Suprapubic skin (tissue), 4 donors: ENCODE measurements around the gene CALM1. TPM values are rescaled to one million over a fixed set of nuclear protein-coding genes. Genes with fewer than 3 reads are reported as not detected.

ENCODE experiments used
- DNase-seq, 2 donors: peaks; one replicate each; pipeline ENCODE4 v3.0.0-alpha.2; 2019; ENCODE audit warnings: low spot score in 2 of 2
- H3K27ac ChIP-seq: fragments of 200-600 bp; sonication (generic); one replicate; pipeline ENCODE4 v1.5.1; 2019
- H3K27me3 ChIP-seq: fragments of 200-600 bp; sonication (generic); one replicate; pipeline ENCODE4 v1.5.1; 2019
- H3K36me3 ChIP-seq: fragments of 200-600 bp; sonication (generic); one replicate; pipeline ENCODE4 v1.5.1; 2019
- H3K4me1 ChIP-seq: fragments of 200-600 bp; sonication (generic); one replicate; pipeline ENCODE4 v1.5.1; 2019
- H3K4me3 ChIP-seq: fragments of 200-600 bp; sonication (generic); one replicate; pipeline ENCODE4 v1.5.1; 2019; ENCODE audit warnings: mild to moderate bottlenecking
- H3K9me3 ChIP-seq: fragments of 200-600 bp; sonication (generic); one replicate; pipeline ENCODE4 v1.5.1; 2019
- EP300 ChIP-seq: sonication (generic); formaldehyde crosslinking; IDR thresholded peaks from one replicate; pipeline ENCODE4 v1.6.1; 2017; ENCODE audit warnings: antibody characterized with exemption
- POLR2A ChIP-seq, 2 donors: fragments of 450-650 bp; IDR thresholded peaks; one replicate each; pipeline ENCODE4 v1.6.1; 2017; ENCODE audit warnings: antibody characterized with exemption in 2 of 2, mild to moderate bottlenecking in 2 of 2, moderate library complexity in 2 of 2
- POLR2AphosphoS5 ChIP-seq, 3 donors: sonication (generic); formaldehyde crosslinking; IDR thresholded peaks; one replicate each; pipeline ENCODE4 v1.6.1; 2017; ENCODE audit warnings: antibody characterized with exemption in 3 of 3
- WGBS: methylation state at CpG from one replicate; pipeline ENCODE4 v1.1.5; 2018; 5-methylcytosine and 5-hydroxymethylcytosine counted together
- total RNA-seq, 4 donors: library from RNA; depleted of rRNA; stranded (reverse); fragments of >200 nt; gene quantifications; one replicate each; pipeline ENCODE4 v1.1.0, GENCODE V29; 2016
- TF ChIP-seq, protein P1 (sequence below), 2 donors: fragments of 200-600 bp in 1 of 2; fragments of 450-650 bp in 1 of 2; sonication (generic) in 1 of 2; IDR thresholded peaks; one replicate each; pipeline ENCODE4 v1.5.1; 2016 to 2019; ENCODE audit warnings: antibody characterized with exemption in 2 of 2, mild to moderate bottlenecking in 1 of 2, moderate library complexity in 1 of 2

CALM1 gene
- 100 to 1,000 TPM; 258 to 369 (median 300) TPM for total RNA-seq

DNA sequence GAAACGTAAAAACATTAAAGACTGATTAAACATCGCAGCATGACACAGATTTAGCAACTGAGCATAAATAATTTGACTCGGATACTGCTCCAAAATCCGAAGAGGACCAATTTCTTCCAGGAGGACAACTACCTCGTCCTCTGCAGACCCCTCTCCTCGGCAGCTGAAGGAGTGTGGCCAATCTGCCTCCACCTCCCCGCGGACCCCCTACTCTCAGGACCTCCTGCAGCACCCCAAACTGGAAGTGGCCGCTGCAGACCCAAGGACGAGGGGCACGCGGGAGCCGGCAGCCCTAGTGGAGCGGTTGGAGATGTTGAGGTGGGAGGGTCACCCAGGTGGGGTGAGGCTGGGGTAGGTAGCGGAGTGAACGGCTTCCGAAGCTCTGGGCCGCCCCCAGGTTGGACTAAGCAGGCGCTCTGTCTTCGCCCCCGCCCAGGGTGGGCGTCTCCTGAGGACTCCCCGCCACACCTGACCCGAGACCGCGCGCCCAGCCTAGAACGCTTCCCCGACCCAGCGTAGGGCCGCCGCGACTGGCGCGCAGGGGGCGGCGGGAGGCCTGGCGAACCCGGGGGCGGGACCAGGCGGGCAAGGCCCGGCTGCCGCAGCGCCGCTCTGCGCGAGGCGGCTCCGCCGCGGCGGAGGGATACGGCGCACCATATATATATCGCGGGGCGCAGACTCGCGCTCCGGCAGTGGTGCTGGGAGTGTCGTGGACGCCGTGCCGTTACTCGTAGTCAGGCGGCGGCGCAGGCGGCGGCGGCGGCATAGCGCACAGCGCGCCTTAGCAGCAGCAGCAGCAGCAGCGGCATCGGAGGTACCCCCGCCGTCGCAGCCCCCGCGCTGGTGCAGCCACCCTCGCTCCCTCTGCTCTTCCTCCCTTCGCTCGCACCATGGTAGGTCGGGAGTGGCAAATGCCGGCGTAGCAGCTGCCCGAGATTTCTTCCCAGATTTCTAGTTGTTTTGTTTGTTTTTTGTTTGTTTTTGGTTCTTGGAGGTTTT, at the start of gene CALM1:
Gene CALM1 (plus strand): TSS at position 689 of the 999 bp plus-strand sequence. CDS start 202 bp downstream, at position 891.
- no peaks in the 10 kb centered on the region for H3K27me3 ChIP-seq
- peak within 1 kb of the TSS; percentile 94 for H3K27ac ChIP-seq
- DNase-seq, result peak; percentile 95 to 96
- H3K36me3 ChIP-seq, result peaks cover 14% of the 10 kb centered on the region
- WGBS, result 1% methylated on average over 26 of the region's 89 CpGs
- peaks cover 40% of the 10 kb centered on the region for H3K4me1 ChIP-seq
- H3K4me3 ChIP-seq, result peak within 1 kb of the TSS; percentile 98
- no peaks in the 10 kb centered on the region for H3K9me3 ChIP-seq
- TF ChIP-seq POLR2AphosphoS5 (IDR thresholded peaks at IDR 0.05) (peak; percentile 98 to 100 (median 99)), EP300 (no peak), POLR2A (IDR thresholded peaks at IDR 0.05) (peak; percentile 99 to 100)
- TF ChIP-seq, protein P1, sequence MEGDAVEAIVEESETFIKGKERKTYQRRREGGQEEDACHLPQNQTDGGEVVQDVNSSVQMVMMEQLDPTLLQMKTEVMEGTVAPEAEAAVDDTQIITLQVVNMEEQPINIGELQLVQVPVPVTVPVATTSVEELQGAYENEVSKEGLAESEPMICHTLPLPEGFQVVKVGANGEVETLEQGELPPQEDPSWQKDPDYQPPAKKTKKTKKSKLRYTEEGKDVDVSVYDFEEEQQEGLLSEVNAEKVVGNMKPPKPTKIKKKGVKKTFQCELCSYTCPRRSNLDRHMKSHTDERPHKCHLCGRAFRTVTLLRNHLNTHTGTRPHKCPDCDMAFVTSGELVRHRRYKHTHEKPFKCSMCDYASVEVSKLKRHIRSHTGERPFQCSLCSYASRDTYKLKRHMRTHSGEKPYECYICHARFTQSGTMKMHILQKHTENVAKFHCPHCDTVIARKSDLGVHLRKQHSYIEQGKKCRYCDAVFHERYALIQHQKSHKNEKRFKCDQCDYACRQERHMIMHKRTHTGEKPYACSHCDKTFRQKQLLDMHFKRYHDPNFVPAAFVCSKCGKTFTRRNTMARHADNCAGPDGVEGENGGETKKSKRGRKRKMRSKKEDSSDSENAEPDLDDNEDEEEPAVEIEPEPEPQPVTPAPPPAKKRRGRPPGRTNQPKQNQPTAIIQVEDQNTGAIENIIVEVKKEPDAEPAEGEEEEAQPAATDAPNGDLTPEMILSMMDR (IDR thresholded peaks at IDR 0.05), result no peak

DNA sequence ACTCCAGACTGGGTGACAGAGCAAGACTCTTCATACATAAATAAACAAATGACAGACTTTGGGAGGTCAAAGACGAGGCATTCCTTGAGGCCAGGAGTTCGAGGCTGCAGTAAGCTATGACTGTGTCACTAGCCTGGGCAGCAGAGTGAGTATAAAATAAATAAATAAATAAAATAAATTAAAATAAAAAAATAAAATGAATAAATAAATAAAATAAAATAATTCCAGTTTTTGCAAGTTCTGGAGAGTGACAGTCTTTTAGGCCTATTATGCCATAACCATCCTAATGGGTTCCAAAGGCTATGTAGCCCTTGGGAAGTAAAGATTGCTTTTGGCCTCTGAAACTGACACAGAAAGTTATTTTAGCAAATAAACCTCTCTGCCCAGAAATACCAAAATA, 48.6 kb upstream of the CALM1 start:
- Histone ChIP-seq H3K27ac (no peak overlapping the region), H3K27me3 (no peaks in the 10 kb centered on the region), H3K4me1 (no peaks in the 10 kb centered on the region), H3K4me3 (no peak overlapping the region), H3K9me3 (no peaks in the 10 kb centered on the region), H3K36me3 (no peaks in the 10 kb centered on the region)
- no peak for DNase-seq
- TF ChIP-seq, protein P1 (IDR thresholded peaks at IDR 0.05), result no peak
- TF ChIP-seq POLR2A (IDR thresholded peaks at IDR 0.05), result no peak
- TF ChIP-seq EP300, result no peak
- TF ChIP-seq POLR2AphosphoS5 (IDR thresholded peaks at IDR 0.05), result no peak
- 89% methylated on average over 2 of the region's 2 CpGs for WGBS

DNA sequence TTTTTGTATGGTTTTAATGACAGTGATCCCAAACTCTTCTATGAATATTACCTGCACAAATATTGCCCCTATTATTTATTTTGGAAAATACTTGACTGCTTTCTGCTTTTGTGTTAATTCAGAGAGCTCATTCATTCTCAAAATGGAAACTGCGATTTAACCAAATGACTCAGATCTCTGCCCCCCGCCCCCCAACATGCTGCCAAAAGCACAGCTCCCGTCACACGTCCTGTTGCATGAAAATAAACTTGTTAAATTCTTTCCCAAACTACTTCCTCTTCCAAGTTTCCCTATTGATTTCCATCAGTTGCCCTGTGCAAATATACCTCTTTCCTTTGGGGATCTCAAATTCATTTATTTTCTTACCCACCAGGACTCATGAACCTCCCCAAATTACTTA, 47.1 kb upstream of the CALM1 start:
- H3K9me3 ChIP-seq, result no peaks in the 10 kb centered on the region
- no peaks in the 10 kb centered on the region for H3K36me3 ChIP-seq
- 30% methylated on average over 4 of the region's 4 CpGs for WGBS

DNA sequence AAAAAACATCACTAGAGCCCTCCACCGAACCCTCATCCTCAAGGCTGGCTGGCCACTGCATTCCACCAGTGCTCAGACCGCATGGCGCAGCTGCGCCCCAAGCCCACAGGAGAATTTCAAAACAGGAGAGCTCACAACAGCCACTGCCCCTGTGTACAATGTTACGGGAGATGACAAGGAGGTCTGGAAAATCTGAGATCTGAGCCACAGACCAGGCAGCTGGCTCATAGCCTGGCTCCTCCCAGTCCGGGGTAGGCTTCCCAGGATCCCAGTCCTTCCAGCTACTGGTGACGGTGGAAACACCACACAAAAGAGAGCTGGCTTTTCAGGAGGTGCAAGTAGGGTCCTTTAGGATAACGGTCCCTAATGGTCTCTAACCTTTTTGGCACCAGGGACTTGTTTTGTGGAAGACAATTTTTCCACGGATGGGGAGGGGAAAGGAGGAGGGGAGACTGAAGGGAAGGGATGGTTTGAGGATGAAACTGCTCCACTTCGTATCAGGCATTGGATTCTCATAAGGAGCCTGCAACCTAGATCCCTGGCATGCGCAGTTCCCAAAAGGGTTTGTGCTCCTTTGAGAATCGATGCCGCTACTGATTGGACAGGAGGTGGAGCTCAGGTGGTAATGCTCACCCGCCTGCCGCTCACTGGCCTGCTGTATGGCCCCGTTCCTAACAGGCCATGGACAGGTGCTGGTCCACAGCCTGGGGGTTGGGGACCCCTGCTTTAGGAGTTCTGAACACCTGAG, 42.1 kb upstream of the CALM1 start:
- Histone ChIP-seq H3K4me1 (no peaks in the 10 kb centered on the region), H3K27ac (no peak overlapping the region), H3K27me3 (peaks cover 5% of the 10 kb centered on the region), H3K36me3 (no peaks in the 10 kb centered on the region), H3K4me3 (no peak overlapping the region), H3K9me3 (no peaks in the 10 kb centered on the region)
- DNase-seq, result no peak
- TF ChIP-seq POLR2A (IDR thresholded peaks at IDR 0.05) (no peak), EP300 (no peak), POLR2AphosphoS5 (IDR thresholded peaks at IDR 0.05) (no peak)
- WGBS, result 81% methylated on average over 13 of the region's 16 CpGs

More for the DNA sequence above, 47.1 kb upstream of the CALM1 start:
- H3K4me3 ChIP-seq, result no peak overlapping the region
- H3K27ac ChIP-seq, result no peak overlapping the region
- TF ChIP-seq, protein P1 (IDR thresholded peaks at IDR 0.05), result no peak
- TF ChIP-seq EP300, result no peak
- no peak for TF ChIP-seq POLR2A (IDR thresholded peaks at IDR 0.05)
- TF ChIP-seq POLR2AphosphoS5 (IDR thresholded peaks at IDR 0.05), result no peak
- no peaks in the 10 kb centered on the region for H3K4me1 ChIP-seq
- H3K27me3 ChIP-seq, result no peaks in the 10 kb centered on the region
- no peak for DNase-seq

DNA sequence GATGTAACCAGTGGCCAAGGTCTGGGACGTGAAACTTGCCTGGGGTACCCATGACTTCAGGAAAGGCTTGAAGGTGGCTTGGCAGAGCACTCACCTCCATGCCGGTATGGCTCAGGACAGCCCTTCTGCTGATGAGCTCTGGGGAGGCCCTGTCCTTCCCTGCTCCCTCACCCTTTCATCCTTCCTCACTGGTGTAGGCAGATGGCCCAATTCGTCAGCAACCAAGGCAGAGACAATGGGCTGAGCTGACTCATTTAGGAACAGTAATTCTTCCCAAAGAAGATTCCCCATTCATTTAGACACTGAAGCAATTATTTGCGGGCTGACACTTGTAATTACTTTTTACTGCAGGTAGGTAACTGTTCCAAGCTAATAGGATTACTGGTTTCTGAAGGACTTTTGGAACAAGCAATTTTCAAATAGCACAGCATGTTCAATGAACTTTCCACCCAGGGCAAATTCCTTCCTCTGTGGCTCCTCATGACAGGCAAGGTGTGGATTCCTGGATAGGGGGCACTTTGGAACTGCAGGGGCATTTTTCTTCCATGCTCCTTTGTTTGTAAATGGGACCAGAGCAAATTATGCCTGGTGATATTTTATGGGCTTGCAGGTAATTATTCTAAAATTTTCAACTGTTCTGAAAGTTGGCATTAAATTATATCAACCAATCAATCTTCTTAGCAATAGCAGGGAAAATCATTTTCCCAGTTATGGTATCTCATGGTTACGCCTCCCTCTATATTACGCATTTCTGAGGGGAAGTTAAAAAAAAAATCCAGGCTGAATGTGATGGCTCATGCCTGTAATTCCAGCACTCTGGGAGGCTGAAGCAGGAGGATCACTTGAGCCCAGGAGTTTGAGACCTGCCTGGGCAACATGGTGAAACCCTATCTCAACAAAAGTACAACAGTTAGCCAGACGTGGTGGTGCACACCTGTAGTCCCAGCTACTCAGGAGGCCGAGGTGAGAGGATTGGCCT, 41.0 kb upstream of the CALM1 start:
- Histone ChIP-seq H3K36me3 (no peaks in the 10 kb centered on the region), H3K27ac (no peak overlapping the region), H3K4me1 (no peaks in the 10 kb centered on the region), H3K9me3 (no peaks in the 10 kb centered on the region), H3K4me3 (no peak overlapping the region), H3K27me3 (peaks cover 6% of the 10 kb centered on the region)
- 77% methylated on average over 8 of the region's 8 CpGs for WGBS
- TF ChIP-seq POLR2A (IDR thresholded peaks at IDR 0.05) (no peak), EP300 (no peak), POLR2AphosphoS5 (IDR thresholded peaks at IDR 0.05) (no peak)
- TF ChIP-seq, protein P1 (IDR thresholded peaks at IDR 0.05), result no peak
- DNase-seq, result no peak
